Activated T-cell treated with anti-CD3 and anti-CD28 coated beads for 1 hour (primary cell): Measurements from ENCODE around the gene ZIC2.

Experiments used
- DNase-seq: peaks from one replicate; pipeline ENCODE4 v3.0.0-alpha.2; 2020; ENCODE audit warnings: low read depth

Gene ZIC2

GRCh38 chr13:99986741-99987140 lies 5.2 kb downstream of the ZIC2 start:
- no peak for DNase-seq

DNA sequence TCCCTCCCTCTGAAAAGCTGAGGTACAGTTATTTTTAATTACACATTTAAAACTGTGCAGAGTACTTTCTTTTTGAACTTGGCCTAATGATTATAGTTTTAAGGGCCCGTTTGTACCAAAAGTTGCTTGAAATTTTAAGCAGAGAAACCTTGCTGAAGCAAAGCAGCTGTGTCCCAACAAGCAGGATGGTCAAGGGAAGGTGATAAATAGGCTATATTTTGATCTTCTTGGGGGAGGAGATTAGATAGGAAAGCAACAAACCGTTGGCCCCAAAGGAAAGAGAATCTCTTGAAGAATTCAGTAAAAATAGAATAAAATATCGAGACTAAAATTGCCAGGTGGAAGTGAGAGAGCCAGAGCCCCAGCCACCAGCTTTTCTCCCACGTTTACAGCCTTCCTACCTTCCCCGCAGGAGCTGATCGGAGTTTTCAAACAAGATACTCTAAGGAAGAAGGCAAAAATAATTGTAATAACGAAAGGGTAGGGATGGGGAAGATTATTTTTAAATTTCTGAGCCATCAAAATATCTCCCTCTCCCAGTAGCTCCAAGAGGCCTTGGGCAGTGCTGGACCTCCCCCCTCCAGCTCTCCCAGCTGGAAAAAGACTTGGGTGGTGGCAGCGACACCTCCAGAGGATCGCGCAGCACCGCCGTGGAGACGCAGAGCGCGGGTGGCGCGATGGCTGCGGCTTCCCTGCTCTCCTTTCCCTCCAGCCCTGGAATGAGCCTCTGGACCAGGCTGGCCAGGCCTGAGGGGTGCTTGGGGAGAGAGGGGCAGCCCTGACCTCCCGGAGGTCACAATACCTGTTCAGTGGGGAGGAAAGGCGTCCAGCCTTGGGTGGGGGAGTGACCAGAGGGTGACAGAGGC lies 5.8 kb downstream of the ZIC2 start:
- DNase-seq, result no peak

GRCh38 chr13:99988529-99989275 lies 7.1 kb downstream of the ZIC2 start:
- DNase-seq, result no peak

- DNase-seq, result no peak
These were observed 7.9 kb downstream of the ZIC2 start for GRCh38 chr13:99989276-99990125.

GRCh38 chr13:99990126-99990977 lies 8.8 kb downstream of the ZIC2 start:
- DNase-seq, result no peak

DNA sequence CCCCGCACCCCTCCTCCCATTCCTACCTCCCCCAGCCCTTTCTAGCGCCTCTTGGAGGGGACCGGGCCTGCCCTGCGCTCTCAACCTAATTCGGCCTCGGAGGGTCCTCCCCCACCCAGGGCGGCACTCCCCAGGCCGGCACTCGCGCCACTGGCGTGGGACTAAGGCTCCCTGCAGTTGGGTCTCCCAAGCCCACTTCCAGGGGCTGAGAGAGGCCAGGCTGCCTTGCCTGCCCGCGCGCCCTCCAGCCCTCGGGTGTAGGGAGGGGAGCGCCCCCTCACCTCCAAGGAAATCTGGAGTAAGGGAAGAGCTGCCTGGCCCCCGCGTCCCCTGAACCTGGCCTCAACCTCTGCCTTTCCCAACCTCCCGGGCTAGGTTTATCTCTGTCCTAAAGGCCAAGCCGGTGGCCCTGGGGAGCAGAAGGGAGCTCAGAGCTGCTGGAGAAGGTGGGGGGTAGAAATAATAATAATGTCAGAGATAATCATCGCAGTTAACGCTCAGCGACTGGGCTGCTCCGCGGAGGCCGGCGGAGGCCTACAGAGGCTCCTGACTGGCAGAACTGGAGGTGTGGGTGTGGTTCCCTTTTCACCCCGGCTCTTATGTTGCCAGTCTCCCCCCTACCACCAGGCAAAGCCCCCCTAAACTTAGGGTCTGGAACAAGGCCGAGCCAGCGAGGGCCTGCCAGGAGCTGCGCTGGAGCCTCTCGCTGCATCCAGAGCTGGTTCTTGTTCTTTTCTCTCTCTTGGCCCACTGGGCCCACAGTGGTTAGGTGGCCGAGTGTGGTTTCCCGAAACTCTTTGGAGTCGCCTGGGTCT lies 9.6 kb downstream of the ZIC2 start:
- DNase-seq, result no peak

GRCh38 chr13:99991828-99992775 lies 10.5 kb downstream of the ZIC2 start:
- DNase-seq, result no peak

DNA sequence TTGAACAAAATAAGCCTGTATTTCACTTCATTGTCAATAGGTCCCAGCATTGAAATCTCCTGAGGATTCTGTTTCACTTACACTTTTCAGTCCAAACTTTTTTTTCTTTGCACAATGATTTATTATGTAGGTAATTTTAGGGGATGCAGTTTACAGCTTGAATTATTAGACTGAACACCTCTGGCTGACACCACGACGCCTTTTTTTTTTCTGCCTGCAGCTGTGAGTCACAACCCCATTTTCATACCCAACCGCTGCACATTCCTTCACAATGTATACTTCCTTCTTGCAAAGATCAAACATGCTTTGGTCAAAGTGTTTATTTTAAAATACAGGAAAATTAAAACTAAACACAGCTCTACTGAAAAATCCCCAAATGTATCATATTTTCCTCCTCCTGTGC lies 11.4 kb downstream of the ZIC2 start:
- DNase-seq, result no peak

GRCh38 chr13:99993660-99994637 lies 12.4 kb downstream of the ZIC2 start:
- DNase-seq, result no peak

DNA sequence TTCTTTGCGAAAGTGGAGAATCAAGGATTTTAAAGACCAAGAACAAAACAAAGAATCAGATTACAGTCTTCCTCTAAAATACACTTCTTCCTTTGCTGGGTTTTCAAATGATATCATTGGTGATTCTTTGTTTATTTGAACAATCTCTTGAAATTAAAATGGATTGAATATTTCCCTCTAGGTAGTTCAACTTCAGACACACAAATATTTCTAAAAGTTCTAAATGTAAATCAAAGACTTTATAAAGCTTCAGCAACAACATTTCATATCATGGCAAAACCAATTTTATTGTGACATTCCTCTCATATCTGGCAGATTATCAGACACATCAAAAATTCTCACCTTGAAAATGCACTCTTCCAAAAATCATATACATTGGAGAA lies 13.0 kb downstream of the ZIC2 start:
- DNase-seq, result no peak

GRCh38 chr13:99995104-99995588 lies 13.6 kb downstream of the ZIC2 start:
- no peak for DNase-seq

DNA sequence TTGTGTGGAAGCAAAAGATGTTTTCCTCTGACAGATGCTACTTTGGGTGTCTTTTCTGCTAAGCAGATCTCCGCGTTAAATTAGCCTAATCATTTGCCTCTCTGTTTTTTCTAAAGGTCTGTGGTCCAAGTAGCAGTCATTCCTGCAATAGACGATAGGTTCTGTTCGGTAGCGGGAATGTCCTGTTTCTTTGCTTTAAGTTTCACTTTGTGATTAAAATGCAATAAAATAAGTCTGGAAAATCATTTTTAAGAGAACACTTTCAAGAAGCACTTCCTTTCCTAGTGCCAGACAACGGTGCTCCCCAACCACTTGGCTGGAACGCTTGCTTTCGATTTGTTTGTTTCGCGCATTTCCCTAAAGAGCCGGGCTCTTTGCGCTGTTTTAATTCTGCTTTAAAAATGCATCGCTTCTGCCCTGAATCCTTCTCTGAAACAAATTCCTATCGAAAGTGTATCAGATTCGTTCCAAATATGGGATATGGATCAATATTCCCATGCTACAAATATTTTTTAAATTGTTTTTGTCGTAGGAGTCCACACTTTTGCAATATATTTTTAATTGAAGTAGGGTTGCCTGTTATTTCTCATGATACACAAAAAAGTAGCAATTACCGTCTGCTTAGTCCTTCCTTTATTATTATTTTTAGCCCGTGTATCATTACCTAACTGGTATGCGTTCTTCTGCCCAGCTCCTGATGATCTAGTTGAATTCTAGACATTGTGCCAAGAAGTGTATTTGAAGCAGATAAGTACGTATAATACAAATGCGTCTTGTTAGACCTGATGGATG lies 14.2 kb downstream of the ZIC2 start:
- no peak for DNase-seq

GRCh38 chr13:99996381-99996973 lies 14.9 kb downstream of the ZIC2 start:
- no peak for DNase-seq

DNA sequence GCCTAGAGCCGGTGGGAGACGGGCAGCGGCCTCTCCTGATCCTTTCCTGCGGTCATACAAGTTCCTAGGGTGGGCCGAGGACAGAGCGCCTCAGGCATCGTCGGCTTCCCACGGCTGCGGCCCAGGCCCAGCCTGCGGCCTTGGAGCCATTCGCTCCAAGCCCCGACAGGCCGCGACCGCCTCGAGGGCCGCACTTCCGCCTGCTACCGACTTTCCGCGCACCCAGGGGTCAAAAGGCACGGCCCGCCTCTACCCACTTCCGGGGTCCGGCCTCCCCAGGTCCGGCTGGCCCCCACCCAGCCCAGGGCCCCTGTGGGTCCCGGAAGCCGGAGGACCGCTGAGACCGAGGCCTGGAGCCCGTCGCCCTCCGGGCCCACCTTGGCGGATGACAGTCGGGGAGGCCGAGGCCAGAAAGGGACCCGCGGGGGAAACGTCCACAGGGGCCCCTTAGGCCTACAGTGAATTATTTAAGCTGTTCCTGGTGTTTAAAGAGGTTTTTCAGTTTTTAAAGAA lies 16.2 kb downstream of the ZIC2 start:
- no peak for DNase-seq

DNA sequence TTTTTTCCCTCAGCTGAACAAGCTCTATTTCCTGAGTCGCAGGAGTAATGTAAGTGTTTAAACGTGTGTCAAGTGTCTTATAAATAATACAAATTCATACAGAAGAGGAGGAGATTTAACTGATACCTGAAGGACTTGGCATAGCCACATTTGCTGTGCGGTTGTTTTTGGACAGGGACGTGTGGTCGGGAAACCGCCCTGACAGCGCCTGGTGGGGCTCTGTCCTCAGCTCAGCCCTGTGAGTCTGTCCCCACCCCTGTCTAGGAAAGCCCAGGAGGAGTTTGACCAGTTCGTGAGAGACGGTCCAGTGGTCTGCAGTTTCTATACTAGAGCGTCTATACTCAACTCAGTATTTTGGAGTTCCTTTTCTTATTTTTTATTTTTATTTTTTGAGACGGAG lies 16.7 kb downstream of the ZIC2 start:
- no peak for DNase-seq

GRCh38 chr13:100014621-100015020 lies 33.0 kb downstream of the ZIC2 start:
- no peak for DNase-seq
